Activated naive CD4-positive, alpha-beta T cell (primary cell): Measurements from ENCODE around the gene OR1L1.

Source experiments
- DNase-seq, 4 experiments: peaks; one replicate each; lab custom pipeline; 2025; lab: John Stamatoyannopoulos, UW

The OR1L1 gene

GRCh38 chr9:122661416-122661815 lies at the start of gene OR1L1:
TSS of gene OR1L1 (plus strand) at chr9:122661716. CDS start at chr9:122661716, 0 bp downstream.
- DNase-seq, result no peak

- no peak for DNase-seq
These were observed 47.2 kb upstream of the OR1L1 start, which contains the start of gene OR1Q1 for GRCh38 chr9:122614362-122614761. TSS of gene OR1Q1 (plus strand) at chr9:122614738. CDS start at chr9:122614738, 0 bp downstream.

GRCh38 chr9:122619996-122620395 lies 41.5 kb upstream of the OR1L1 start:
- DNase-seq, result no peak

- DNase-seq, result no peak
These were observed 19.3 kb upstream of the OR1L1 start for GRCh38 chr9:122642226-122642625.

- DNase-seq, result no peak
These were observed 5.1 kb upstream of the OR1L1 start for GRCh38 chr9:122656378-122656777.

- no peak for DNase-seq
These were observed 4.0 kb upstream of the OR1L1 start, which contains the start of gene OR1B1 for GRCh38 chr9:122657527-122657926. TSS of gene OR1B1 (minus strand) at chr9:122657627.

GRCh38 chr9:122672481-122672880 lies 11.0 kb downstream of the OR1L1 start:
- no peak for DNase-seq

- DNase-seq, result no peak
These were observed 23.3 kb downstream of the OR1L1 start for GRCh38 chr9:122684851-122685250.

GRCh38 chr9:122695696-122696095 lies 34.2 kb downstream of the OR1L1 start:
- no peak for DNase-seq
